ENCODE results near the gene CSMD2.

Gene CSMD2

GRCh38 chr1:34155860-34156259, 9.2 kb downstream of the CSMD2 start:
- no peak overlapping the region for H3K4me3 ChIP-seq (ENCODE audit: low read depth, low read length)
- no peak for TF ChIP-seq CTCF (IDR thresholded peaks at IDR 0.05; ENCODE audit: borderline replicate concordance, insufficient read depth, low read depth, low read length)

DNA sequence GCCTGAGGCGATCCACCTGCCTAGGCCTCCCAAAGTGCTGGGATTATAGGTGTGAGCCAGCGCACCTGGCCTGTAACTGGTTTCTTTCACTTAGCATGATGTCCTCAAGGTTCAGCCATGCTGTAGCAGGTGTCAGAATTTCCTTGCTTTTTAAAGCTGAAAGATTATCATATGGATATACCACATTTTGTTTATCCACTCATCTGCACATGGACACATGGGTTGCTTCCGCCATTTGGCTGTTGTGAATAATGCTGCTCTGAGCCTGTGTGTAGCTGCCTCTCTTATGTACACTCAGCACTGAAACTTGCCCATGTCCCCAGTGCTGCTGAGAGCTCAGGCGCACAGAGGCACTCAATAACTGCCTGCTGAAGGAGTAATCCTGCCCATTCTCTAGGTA, 11.8 kb downstream of the CSMD2 start:
- H3K4me3 ChIP-seq (ENCODE audit: low read depth, low read length), result no peak overlapping the region
- no peak for TF ChIP-seq CTCF (IDR thresholded peaks at IDR 0.05; ENCODE audit: borderline replicate concordance, insufficient read depth, low read depth, low read length)

DNA sequence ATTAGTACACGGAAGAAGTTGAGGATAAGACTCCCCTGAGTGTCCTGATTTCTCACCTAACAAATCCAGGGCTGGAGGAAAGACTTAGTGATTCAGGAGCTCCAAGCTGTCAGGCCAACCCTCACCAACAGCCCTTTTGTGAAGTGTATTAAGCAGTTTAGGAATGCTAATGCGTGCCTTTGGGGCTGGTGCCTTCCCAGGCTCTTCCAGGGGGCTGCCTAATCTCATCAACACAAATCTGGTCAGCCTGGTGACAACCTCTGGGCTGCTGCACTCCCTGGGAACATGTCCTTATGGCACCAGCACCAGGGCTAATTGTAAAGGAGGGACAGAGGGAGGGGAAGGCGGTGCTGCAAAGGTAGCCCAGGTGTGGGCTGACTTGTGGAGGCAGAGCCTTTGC, 15.5 kb downstream of the CSMD2 start:
- no peak for TF ChIP-seq CTCF (IDR thresholded peaks at IDR 0.05; ENCODE audit: borderline replicate concordance, insufficient read depth, low read depth, low read length)
- no peak overlapping the region for H3K4me3 ChIP-seq (ENCODE audit: low read depth, low read length)

- H3K4me3 ChIP-seq (ENCODE audit: low read depth, low read length), result no peak overlapping the region
- TF ChIP-seq CTCF (IDR thresholded peaks at IDR 0.05; ENCODE audit: borderline replicate concordance, insufficient read depth, low read depth, low read length), result no peak
Observed at GRCh38 chr1:34147301-34147700, 17.7 kb downstream of the CSMD2 start.

GRCh38 chr1:34144766-34145165, 20.3 kb downstream of the CSMD2 start:
- no peak overlapping the region for H3K4me3 ChIP-seq (ENCODE audit: low read depth, low read length)
- TF ChIP-seq CTCF (IDR thresholded peaks at IDR 0.05; ENCODE audit: borderline replicate concordance, insufficient read depth, low read depth, low read length), result no peak

DNA sequence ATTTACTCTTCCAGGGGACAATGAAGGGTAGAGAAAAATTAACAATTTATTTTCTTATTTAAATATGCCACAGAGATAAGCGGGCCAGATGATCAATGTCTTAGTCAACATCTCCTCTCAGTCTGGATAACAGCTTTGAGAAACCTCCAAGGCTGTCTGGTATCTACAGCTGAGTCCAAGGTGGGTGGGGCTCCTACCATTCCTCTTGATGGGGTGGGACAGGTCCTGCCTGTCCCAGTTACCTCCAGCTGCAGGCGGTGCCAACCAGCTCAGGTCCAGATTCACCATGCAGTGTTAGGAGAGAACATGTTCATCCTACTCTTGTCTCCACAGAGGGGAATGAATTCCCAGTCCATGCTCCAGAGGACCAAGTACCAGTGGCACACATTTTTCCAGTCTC, 21.1 kb downstream of the CSMD2 start:
- no peak overlapping the region for H3K4me3 ChIP-seq (ENCODE audit: low read depth, low read length)
- TF ChIP-seq CTCF (IDR thresholded peaks at IDR 0.05; ENCODE audit: borderline replicate concordance, insufficient read depth, low read depth, low read length), result no peak

DNA sequence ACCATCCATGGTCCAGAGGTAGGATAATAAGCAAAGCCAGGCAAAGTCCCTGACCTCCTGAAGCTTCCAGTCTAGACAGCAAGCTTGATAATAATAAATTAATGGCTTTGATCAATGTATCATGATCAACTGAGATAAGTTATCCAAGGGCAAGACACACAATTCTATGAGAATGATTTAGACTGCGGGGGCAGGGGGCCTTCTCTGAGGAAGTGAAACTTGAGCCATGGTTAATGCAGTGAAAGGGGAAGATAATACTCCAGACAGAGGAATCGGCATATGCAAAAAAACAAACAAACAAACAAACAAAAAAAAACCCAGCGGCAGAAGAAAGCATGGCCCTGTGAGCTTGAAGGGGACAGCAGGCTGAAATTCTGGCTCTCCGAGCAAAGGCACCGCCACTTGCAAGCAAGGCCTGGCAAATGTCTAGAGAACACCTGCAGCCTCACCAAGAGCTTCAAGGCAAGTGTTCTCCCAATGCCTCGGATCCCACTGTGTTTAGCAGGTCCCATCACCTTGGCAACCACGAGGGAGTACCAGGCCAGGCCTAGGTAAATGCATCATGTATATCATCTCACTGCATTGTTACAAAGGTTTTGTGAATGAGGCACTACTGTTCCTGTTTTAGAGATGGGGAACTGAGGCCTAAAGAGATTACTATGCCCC, 24.9 kb downstream of the CSMD2 start:
- no peak for TF ChIP-seq CTCF (IDR thresholded peaks at IDR 0.05; ENCODE audit: borderline replicate concordance, insufficient read depth, low read depth, low read length)
- no peak overlapping the region for H3K4me3 ChIP-seq (ENCODE audit: low read depth, low read length)

Data from GM12875 (cell line).